Activated T-helper 1 cell treated with anti-CD3 and anti-CD28 coated beads, Interleukin-2, amount 50 U/mL, for 16 hours (primary cell): ENCODE measurements around the gene ATP1B1.
"Not testable (repeated sequence)": the region's sequence is repeated elsewhere in the genome, so short reads cannot be mapped to it uniquely, and the experiment has no call there.

Source experiments
- DNase-seq, 2 donors: peaks; one replicate each; pipeline ENCODE4 v3.0.0-alpha.2; 2020; ENCODE audit warnings: low read depth in 1 of 2, low spot score in 1 of 2

The ATP1B1 gene

GRCh38 chr1:169115891-169116585, 9.5 kb downstream of the ATP1B1 start:
- no peak for DNase-seq

- DNase-seq = no peak
These were observed 10.5 kb downstream of the ATP1B1 start for GRCh38 chr1:169117014-169117413.

- DNase-seq = no peak
These were observed 11.1 kb downstream of the ATP1B1 start for GRCh38 chr1:169117599-169117998.

- no peak for DNase-seq
These were observed 11.7 kb downstream of the ATP1B1 start for GRCh38 chr1:169118227-169118626.

GRCh38 chr1:169119405-169119804, 12.9 kb downstream of the ATP1B1 start:
- no peak for DNase-seq

- DNase-seq = no peak
These were observed 13.6 kb downstream of the ATP1B1 start for GRCh38 chr1:169120066-169120465.

- no peak for DNase-seq
These were observed 14.8 kb downstream of the ATP1B1 start for GRCh38 chr1:169121146-169121923.

GRCh38 chr1:169122976-169123375, 16.5 kb downstream of the ATP1B1 start:
- no peak for DNase-seq

- no peak for DNase-seq
These were observed 18.0 kb downstream of the ATP1B1 start for GRCh38 chr1:169124459-169124858.

GRCh38 chr1:169125597-169125996, 19.1 kb downstream of the ATP1B1 start:
- not testable (repeated sequence) for DNase-seq

GRCh38 chr1:169126335-169126734, 19.8 kb downstream of the ATP1B1 start:
- no peak for DNase-seq

GRCh38 chr1:169127305-169127704, 20.8 kb downstream of the ATP1B1 start:
- DNase-seq = no peak

GRCh38 chr1:169128562-169128961, 22.1 kb downstream of the ATP1B1 start:
- DNase-seq = no peak

- no peak for DNase-seq
These were observed 22.8 kb downstream of the ATP1B1 start for GRCh38 chr1:169129109-169129784.

- DNase-seq = no peak
These were observed 24.2 kb downstream of the ATP1B1 start for GRCh38 chr1:169130683-169131082.

GRCh38 chr1:169132512-169133227, 26.2 kb downstream of the ATP1B1 start:
- DNase-seq = no peak

GRCh38 chr1:169133228-169133576, 26.7 kb downstream of the ATP1B1 start:
- no peak for DNase-seq

GRCh38 chr1:169133801-169134502, 27.5 kb downstream of the ATP1B1 start:
- no peak for DNase-seq

- no peak for DNase-seq
These were observed 30.9 kb downstream of the ATP1B1 start for GRCh38 chr1:169137357-169137756.

- no peak for DNase-seq
These were observed 32.6 kb downstream of the ATP1B1 start for GRCh38 chr1:169138866-169139670.
